Astrocyte of the hippocampus (primary cell): Measurements from ENCODE around the gene ARL13B.
"Not testable (repeated sequence)": the region's sequence is repeated elsewhere in the genome, so short reads cannot be mapped to it uniquely, and the experiment has no call there.

ENCODE experiments used
- DNase-seq: peaks from one replicate; pipeline ENCODE4 v3.0.0; 2011; ENCODE audit warnings: low read depth, low spot score

The ARL13B gene

GRCh38 chr3:93994056-93994455 is 14.1 kb downstream of the ARL13B start:
- DNase-seq, result no peak

GRCh38 chr3:94001191-94001590 is 21.2 kb downstream of the ARL13B start:
- DNase-seq, result no peak

- DNase-seq, result no peak
Measured at GRCh38 chr3:94001827-94002495, 22.0 kb downstream of the ARL13B start.

- DNase-seq, result peak; percentile 68
Measured at GRCh38 chr3:94004301-94004910, 24.5 kb downstream of the ARL13B start.

GRCh38 chr3:94008253-94008652 is 28.3 kb downstream of the ARL13B start:
- no peak for DNase-seq

- DNase-seq, result no peak
Measured at GRCh38 chr3:94009608-94010007, 29.7 kb downstream of the ARL13B start.

- no peak for DNase-seq
Measured at GRCh38 chr3:94011233-94011711, 31.3 kb downstream of the ARL13B start.

GRCh38 chr3:94012185-94012584 is 32.2 kb downstream of the ARL13B start:
- DNase-seq, result no peak

GRCh38 chr3:94015025-94015424 is 35.1 kb downstream of the ARL13B start:
- DNase-seq, result no peak

GRCh38 chr3:94019659-94020058 is 39.7 kb downstream of the ARL13B start:
- DNase-seq, result no peak

GRCh38 chr3:94020293-94020692 is 40.3 kb downstream of the ARL13B start:
- no peak for DNase-seq

GRCh38 chr3:94024385-94024784 is 44.4 kb downstream of the ARL13B start:
- DNase-seq, result peak; percentile 48

- DNase-seq, result no peak
Measured at GRCh38 chr3:94026623-94027022, 46.7 kb downstream of the ARL13B start.

- no peak for DNase-seq
Measured at GRCh38 chr3:94028093-94028837, 48.3 kb downstream of the ARL13B start, which contains the start of gene STX19. Gene STX19 (minus strand): TSS chr3:94028597. CDS start chr3:94015269, 13,328 bp downstream.

GRCh38 chr3:94036909-94037507 is 57.1 kb downstream of the ARL13B start:
- DNase-seq, result peak; percentile 20

GRCh38 chr3:94043285-94043684 is 63.3 kb downstream of the ARL13B start:
- DNase-seq, result no peak

- DNase-seq, result not testable (repeated sequence)
Measured at GRCh38 chr3:94044100-94044936, 64.4 kb downstream of the ARL13B start.

- no peak for DNase-seq
Measured at GRCh38 chr3:94046533-94046932, 66.6 kb downstream of the ARL13B start.

- DNase-seq, result no peak
Measured at GRCh38 chr3:94049267-94049666, 69.3 kb downstream of the ARL13B start.

GRCh38 chr3:94050546-94050945 is 70.6 kb downstream of the ARL13B start:
- DNase-seq, result no peak

- no peak for DNase-seq
Measured at GRCh38 chr3:94061297-94061696, 81.3 kb downstream of the ARL13B start.
